B cell (primary cell): Measurements from ENCODE around the gene TWF2.

Source experiments
- CTCF ChIP-seq: fragments of 200-600 bp; IDR thresholded peaks from one replicate; pipeline ENCODE4 v1.8.0; 2022; ENCODE audit warnings: antibody characterized with exemption, mild to moderate bottlenecking
- EZH2 ChIP-seq: IDR thresholded peaks from 2 replicates; pipeline ENCODE4 v1.6.1; 2012; ENCODE audit warnings: borderline replicate concordance, low read depth, mild to moderate bottlenecking, moderate library complexity, low read length; ENCODE audit not compliant: insufficient read depth, poor library complexity, severe bottlenecking

DNA sequence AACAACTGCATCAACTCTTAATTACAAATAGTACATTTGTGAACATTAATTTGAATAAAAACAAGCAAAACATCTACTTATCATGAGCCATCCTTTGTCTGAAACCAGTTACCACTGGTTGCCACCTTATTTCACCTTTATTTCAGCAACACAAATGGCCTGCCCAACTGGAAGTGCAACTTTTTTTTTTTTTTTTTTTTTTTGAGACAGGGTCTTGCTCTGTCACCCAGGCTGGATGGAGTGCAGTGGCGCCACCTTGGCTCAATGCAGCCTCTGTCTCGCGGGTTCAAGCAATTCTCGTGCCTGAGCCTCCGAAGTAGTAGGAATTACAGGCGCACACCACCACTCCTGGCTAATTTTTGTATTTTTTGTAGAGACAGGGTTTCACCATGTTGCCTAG is 26.4 kb upstream of the TWF2 start:
- TF ChIP-seq CTCF (no peak), EZH2 (no peak)
